ENCODE results near the gene VEGFA. TPM values are rescaled to one million over a fixed set of nuclear protein-coding genes. Genes with fewer than 3 reads are reported as not detected.

VEGFA gene
- total RNA-seq, 1 experiment from 2014 or later = 174 TPM

- peaks cover under 1% of the 10 kb centered on the region for H3K9me3 Mint-ChIP-seq (ENCODE audit: unreplicated experiment)
- TF ChIP-seq, protein P1, sequence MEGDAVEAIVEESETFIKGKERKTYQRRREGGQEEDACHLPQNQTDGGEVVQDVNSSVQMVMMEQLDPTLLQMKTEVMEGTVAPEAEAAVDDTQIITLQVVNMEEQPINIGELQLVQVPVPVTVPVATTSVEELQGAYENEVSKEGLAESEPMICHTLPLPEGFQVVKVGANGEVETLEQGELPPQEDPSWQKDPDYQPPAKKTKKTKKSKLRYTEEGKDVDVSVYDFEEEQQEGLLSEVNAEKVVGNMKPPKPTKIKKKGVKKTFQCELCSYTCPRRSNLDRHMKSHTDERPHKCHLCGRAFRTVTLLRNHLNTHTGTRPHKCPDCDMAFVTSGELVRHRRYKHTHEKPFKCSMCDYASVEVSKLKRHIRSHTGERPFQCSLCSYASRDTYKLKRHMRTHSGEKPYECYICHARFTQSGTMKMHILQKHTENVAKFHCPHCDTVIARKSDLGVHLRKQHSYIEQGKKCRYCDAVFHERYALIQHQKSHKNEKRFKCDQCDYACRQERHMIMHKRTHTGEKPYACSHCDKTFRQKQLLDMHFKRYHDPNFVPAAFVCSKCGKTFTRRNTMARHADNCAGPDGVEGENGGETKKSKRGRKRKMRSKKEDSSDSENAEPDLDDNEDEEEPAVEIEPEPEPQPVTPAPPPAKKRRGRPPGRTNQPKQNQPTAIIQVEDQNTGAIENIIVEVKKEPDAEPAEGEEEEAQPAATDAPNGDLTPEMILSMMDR (IDR thresholded peaks at IDR 0.05; ENCODE audit: insufficient read depth in 1 of 2, low read depth in 1 of 2, low read length in 1 of 2, severe bottlenecking in 1 of 2, unreplicated experiment in 1 of 2) = no peak
- Histone ChIP-seq H3K36me3 (ENCODE audit: control insufficient read depth, insufficient read depth, low read length) (no peaks in the 10 kb centered on the region), H3K27me3 (replicated peaks; ENCODE audit: control insufficient read depth, insufficient read depth, low read length) (no peaks in the 10 kb centered on the region), H3K9me3 (peaks cover 1% of the 10 kb centered on the region; the same call in 1 of the 2 replicates), H3K4me3 (ENCODE audit: low read depth, low read length) (no peak overlapping the region), H3K4me1 (no peaks in the 10 kb centered on the region)
- H3K27me3 Mint-ChIP-seq (ENCODE audit: insufficient read depth, unreplicated experiment) = no peaks in the 10 kb centered on the region
- POLR2A ChIA-PET = no interaction called here
- no peaks in the 10 kb centered on the region for H3K36me3 Mint-ChIP-seq (ENCODE audit: insufficient read depth, unreplicated experiment)
- H3K4me3 Mint-ChIP-seq (ENCODE audit: unreplicated experiment) = no peak overlapping the region
- no TSS peak for BruUV-seq (replicated peaks)
- no peak overlapping the region for H3K27ac Mint-ChIP-seq (ENCODE audit: unreplicated experiment)
- CTCF ChIA-PET = interaction anchor here (0.8 to 1.8 kb wide), 4 partner anchors 24 to 354 kb away, joined by 3 to 11 read pairs (median 3); no protein-coding TSS in a partner anchor
- intact Hi-C loops (cut with micrococcal nuclease; ENCODE audit: unreplicated experiment) = loop anchor here (1.0 to 5.0 kb wide), 7 partner anchors 35 to 354 kb away; no protein-coding TSS in a partner anchor
- DNase-seq = no peak
- no peaks in the 10 kb centered on the region for H3K4me1 Mint-ChIP-seq (ENCODE audit: low read depth, unreplicated experiment)
Measured at GRCh38 chr6:43724914-43725642, 44.9 kb upstream of the VEGFA start.

DNA sequence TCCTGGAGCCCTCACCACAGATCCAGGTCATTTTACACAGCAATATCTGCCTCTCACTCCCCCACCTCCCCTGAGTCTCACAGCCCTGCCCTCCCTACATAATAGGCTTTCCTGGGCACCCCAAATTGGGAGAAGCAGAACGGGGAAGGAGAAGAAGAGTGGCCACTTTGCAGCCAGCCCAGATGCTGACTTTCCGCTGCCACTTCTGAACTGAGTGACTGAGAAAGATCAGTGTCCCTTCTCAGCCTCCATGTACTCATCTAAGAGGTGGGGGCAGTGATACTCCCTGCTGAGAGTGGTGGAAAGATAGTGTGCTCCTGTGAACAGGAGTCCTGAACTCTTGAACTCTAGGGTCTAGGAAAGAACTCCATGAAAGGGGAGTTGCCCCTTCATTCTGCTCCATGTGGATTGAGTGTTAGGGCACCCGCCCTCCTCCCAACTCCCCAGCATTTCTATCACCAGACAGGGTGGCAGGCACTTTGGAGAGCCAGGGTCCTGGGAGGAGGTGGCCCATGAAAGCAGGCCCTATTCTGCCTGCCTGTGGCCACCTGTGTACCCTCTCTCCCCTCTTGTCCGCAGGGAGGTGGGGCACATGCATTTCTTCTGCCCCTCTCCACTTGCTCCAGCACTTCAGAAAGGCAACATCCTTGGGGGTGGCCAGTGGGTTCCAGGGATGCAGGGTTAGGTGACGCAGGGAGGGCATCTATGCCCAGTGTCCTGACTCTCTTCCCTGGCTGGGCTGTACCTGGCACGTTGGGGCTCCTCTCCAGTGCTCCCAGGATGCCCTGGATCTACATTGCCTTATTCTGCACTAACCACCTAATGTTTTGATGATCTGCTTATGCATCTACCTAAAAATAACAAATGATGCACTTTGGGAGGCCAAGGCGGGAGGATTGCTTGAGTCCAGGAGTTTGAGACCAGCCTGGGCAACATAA, 44.1 kb upstream of the VEGFA start:
- DNase-seq = no peak
- H3K9me3 ChIP-seq = peaks cover 10% of the 10 kb centered on the region
- no peaks in the 10 kb centered on the region for H3K4me1 ChIP-seq
- no TSS peak for BruUV-seq (replicated peaks)
- ChIA-PET CTCF (interaction anchor here (1.5 to 1.8 kb wide), 2 partner anchors 47 to 353 kb away, joined by 3 to 11 read pairs; no protein-coding TSS in a partner anchor), POLR2A (no interaction called here)
- Mint-ChIP-seq H3K4me1 (ENCODE audit: low read depth, unreplicated experiment) (no peaks in the 10 kb centered on the region), H3K27ac (ENCODE audit: unreplicated experiment) (no peak overlapping the region), H3K9me3 (ENCODE audit: unreplicated experiment) (peaks cover 9% of the 10 kb centered on the region), H3K27me3 (ENCODE audit: insufficient read depth, unreplicated experiment) (no peaks in the 10 kb centered on the region), H3K36me3 (ENCODE audit: insufficient read depth, unreplicated experiment) (no peaks in the 10 kb centered on the region), H3K4me3 (ENCODE audit: unreplicated experiment) (no peak overlapping the region)
- H3K36me3 ChIP-seq (ENCODE audit: control insufficient read depth, insufficient read depth, low read length) = no peaks in the 10 kb centered on the region
- TF ChIP-seq, protein P1 (IDR thresholded peaks at IDR 0.05; ENCODE audit: insufficient read depth in 1 of 2, low read depth in 1 of 2, low read length in 1 of 2, severe bottlenecking in 1 of 2, unreplicated experiment in 1 of 2) = no peak
- H3K4me3 ChIP-seq (ENCODE audit: low read depth, low read length) = no peak overlapping the region
- intact Hi-C loops (cut with micrococcal nuclease; ENCODE audit: unreplicated experiment) = loop anchor here (2.0 kb wide), 1 partner anchor 43 kb away; no protein-coding TSS in a partner anchor
- no peaks in the 10 kb centered on the region for H3K27me3 ChIP-seq (replicated peaks; ENCODE audit: control insufficient read depth, insufficient read depth, low read length)

GRCh38 chr6:43727634-43728033, 42.4 kb upstream of the VEGFA start:
- Mint-ChIP-seq H3K27ac (ENCODE audit: unreplicated experiment) (no peak overlapping the region), H3K27me3 (ENCODE audit: insufficient read depth, unreplicated experiment) (no peaks in the 10 kb centered on the region), H3K9me3 (ENCODE audit: unreplicated experiment) (peaks cover 20% of the 10 kb centered on the region), H3K4me3 (ENCODE audit: unreplicated experiment) (no peak overlapping the region), H3K36me3 (ENCODE audit: insufficient read depth, unreplicated experiment) (no peaks in the 10 kb centered on the region), H3K4me1 (ENCODE audit: low read depth, unreplicated experiment) (no peaks in the 10 kb centered on the region)
- no peaks in the 10 kb centered on the region for H3K27me3 ChIP-seq (replicated peaks; ENCODE audit: control insufficient read depth, insufficient read depth, low read length)
- no peak for DNase-seq
- TF ChIP-seq, protein P1 (IDR thresholded peaks at IDR 0.05; ENCODE audit: insufficient read depth in 1 of 2, low read depth in 1 of 2, low read length in 1 of 2, severe bottlenecking in 1 of 2, unreplicated experiment in 1 of 2) = no peak
- H3K9me3 ChIP-seq = peaks cover 12% of the 10 kb centered on the region
- CTCF ChIA-PET = no interaction called here
- no TSS peak for BruUV-seq (replicated peaks)
- intact Hi-C loops (cut with micrococcal nuclease; ENCODE audit: unreplicated experiment) = no loop called here
- no peaks in the 10 kb centered on the region for H3K4me1 ChIP-seq
- no peaks in the 10 kb centered on the region for H3K36me3 ChIP-seq (ENCODE audit: control insufficient read depth, insufficient read depth, low read length)
- H3K4me3 ChIP-seq (ENCODE audit: low read depth, low read length) = no peak overlapping the region
- POLR2A ChIA-PET = no interaction called here

All from Caco-2 (cell line).